HG03571 (cell line): ENCODE data around the gene COL4A4.
"Not testable (repeated sequence)": the region's sequence is repeated elsewhere in the genome, so short reads cannot be mapped to it uniquely, and the experiment has no call there.

Experiments
- ATAC-seq: cut with Tn5 transposase; IDR thresholded peaks from one replicate; pipeline ENCODE4 v1.9.1; 2021; ENCODE audit not compliant: unreplicated experiment

Gene COL4A4

GRCh38 chr2:227163998-227164762, at the start of gene COL4A4, which contains the start of gene COL4A3:
COL4A4 (minus strand) TSS chr2:227164205; CDS start chr2:227147483, 16,722 bp downstream.
COL4A3 (plus strand) TSS chr2:227164624; CDS start chr2:227164727, 103 bp downstream.
- peak; percentile 53 for ATAC-seq

GRCh38 chr2:227207573-227207972, 43.6 kb upstream of the COL4A4 start:
- no peak for ATAC-seq

GRCh38 chr2:227206406-227206805, 42.4 kb upstream of the COL4A4 start:
- ATAC-seq, result no peak

DNA sequence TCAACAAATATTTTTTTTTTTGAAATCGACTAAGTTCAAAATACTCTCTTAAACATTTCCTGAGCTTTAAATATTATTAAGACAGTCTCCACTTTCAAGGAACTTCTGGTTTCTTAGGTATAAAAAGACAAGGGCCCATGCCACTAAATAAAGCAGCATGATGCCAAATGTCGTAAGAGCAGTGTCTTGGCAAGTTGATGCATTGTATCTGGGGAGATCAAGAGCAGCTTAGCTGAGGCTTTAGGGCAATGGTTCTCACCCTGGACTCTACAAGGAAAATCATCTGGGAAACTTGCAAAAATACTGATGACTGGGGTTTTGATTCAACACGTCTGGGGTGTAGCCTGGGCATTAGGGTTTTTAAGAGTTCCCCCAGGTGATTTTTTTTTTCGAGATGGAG, 41.7 kb upstream of the COL4A4 start:
- no peak for ATAC-seq

GRCh38 chr2:227204452-227204851, 40.4 kb upstream of the COL4A4 start:
- ATAC-seq, result no peak

DNA sequence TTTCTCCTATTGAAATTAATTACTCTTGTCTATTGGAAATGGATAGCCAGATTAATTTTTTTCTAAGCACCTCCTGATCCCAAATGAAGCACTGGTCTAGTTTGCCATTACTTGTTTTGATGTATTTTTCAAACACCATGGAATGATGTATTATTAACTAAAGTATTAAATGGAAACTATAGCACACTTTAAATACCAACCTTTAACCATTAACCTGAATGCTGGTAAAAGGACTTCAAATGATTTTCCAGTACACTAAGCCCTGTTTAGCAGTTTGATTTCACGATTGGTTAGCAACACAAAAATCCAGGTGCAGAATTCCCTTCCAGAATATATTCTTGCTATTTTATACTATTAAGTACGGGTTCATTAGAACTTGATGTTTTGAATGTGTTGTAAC, 37.8 kb upstream of the COL4A4 start:
- no peak for ATAC-seq

GRCh38 chr2:227198866-227199265, 34.9 kb upstream of the COL4A4 start:
- no peak for ATAC-seq

GRCh38 chr2:227194219-227194618, 30.2 kb upstream of the COL4A4 start:
- ATAC-seq, result no peak

GRCh38 chr2:227192491-227192890, 28.5 kb upstream of the COL4A4 start:
- ATAC-seq, result no peak

GRCh38 chr2:227191367-227191766, 27.4 kb upstream of the COL4A4 start:
- ATAC-seq, result no peak

DNA sequence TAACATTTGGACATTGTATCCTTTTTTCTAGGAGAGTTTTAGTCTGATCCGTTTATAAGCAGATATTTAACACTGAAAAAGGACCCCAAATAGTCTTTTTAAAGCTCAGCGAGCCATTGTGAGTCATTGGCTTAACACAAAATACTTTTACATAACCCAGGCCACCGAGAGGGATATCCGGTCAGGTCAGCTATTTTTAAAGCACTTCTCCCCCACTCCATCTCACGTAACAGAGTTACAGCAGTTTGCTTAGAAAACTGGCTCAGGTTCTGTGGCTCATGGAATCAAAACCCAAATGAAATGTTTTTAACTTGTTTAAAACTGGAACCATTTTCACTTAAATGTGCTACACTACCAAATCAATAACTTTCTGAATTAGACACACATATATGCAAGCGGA, 24.3 kb upstream of the COL4A4 start:
- no peak for ATAC-seq

- ATAC-seq, result no peak
Observed at GRCh38 chr2:227186751-227187150, 22.7 kb upstream of the COL4A4 start.

GRCh38 chr2:227185615-227186232, 21.7 kb upstream of the COL4A4 start:
- ATAC-seq, result no peak

- no peak for ATAC-seq
Observed at GRCh38 chr2:227183657-227184367, 19.8 kb upstream of the COL4A4 start.

DNA sequence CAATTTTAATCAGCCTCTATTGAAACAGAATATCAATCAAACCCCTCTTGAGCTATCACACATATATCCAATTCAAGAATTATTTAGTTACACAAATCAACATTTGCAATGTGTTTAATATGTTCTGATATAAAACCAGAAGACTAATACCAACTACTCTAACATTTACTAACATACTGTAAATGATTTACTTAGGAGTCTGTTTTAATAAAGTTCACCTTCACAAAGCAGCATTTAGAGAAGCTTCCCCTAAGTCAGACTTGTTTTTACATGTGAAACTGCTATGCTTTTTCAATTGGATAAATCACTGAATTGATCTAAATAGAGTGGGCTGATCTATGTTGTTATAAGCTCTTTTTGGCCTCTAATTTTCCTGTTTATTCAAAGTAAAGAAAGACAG, 18.8 kb upstream of the COL4A4 start:
- ATAC-seq, result no peak

DNA sequence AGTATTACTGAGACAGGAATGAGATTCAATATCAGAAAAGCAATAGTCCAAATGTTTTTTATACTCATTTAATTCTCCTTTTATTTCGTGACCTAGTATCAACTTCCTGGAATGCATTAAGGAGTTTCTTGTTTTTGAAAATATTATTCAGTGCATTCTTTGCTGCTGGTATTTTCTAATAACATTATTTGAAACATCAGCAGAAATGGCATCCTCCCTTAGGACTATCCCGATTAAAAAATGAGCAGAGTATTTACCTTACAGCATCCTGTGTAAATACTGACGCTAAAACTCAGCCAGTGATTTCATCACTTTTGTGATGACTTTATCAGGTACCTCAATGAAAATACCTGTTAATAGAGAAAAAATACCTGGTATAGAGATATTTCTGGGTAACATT, 16.8 kb upstream of the COL4A4 start:
- no peak for ATAC-seq

- ATAC-seq, result no peak
Observed at GRCh38 chr2:227179988-227180685, 16.1 kb upstream of the COL4A4 start.

DNA sequence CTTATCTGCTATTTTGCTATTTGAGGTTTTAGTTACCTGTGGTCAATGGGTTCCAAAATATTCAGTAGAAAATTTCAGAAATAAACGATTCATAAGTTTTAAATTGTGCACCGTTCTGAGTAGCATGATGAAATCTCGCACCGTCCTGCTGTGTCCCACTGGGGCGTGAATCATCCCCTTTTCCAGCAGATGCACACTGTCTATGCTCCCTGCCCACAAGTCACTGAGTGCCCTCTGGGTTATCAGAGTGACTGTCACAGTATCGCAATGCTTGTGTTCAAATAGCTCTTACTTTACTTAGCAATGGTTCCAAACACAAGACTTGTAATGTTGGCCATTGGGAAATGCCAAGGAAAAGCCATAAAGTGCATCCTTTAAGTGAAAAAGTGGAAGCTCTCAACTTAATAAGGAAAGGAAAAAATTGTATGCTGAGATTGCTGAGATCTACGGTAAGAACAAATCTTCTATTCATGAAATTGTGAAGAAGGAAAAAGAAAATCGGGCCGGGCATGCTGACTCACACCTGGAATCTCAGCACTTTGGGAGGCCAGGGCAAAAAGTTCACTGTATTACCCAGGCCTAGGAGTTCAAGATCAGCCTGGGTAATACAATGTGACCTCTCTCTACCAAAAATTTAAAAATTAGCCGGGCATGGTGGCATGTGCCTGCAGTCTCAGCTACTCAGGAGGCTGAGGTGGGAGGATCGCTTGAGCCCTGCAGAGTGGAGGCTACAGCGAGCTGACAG, 13.8 kb upstream of the COL4A4 start:
- ATAC-seq, result no peak

DNA sequence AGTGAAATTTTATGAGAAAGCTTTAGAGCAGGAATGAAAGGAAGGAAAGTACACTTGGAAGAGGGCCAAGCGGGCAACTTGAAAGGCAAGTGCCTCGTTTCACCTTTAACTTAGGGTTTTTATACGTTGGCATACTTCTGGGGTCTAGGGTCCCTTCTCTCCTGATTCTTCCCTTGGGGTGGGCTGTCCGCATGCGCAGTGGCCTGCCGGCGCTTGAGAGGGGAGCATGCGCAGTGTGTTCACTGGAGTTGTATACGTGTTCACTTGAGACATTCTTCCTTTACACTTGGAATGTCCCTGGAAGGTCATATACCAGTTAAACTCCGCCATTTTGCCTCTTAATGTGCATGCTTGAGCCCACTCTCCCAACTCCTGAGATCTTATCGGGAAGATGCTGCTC, 7.8 kb upstream of the COL4A4 start:
- ATAC-seq, result not testable (repeated sequence)

DNA sequence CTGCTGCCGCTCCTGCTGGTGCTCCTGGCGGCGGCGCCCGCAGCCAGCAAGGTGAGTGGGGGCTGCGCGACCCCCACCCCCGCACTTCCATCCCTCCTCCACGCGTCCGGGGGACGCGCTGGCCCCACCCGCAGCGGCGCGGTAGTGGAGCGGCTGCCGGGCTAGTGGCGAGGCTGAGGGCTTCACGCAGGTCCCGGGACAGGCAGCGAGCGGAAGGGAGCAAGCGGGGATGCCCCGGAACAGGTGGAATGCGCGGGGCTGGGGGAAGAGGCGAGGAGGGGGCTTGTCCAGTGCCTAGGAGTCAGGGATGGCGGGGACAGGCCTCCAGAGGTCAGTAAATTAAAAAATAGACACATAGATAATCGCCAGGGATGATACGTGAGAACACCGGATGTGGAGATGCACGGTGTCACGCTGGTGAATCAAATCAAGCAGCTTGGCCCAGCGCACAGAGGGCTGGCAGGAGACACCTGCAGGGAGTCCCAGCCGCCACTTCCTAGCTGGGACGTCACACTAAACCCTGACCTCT, 822 bp upstream of the COL4A4 start:
- ATAC-seq, result peak; percentile 70
